RWPE1 (cell line): ENCODE measurements around the gene NRSN2.

Experiments used
- CTCF ChIA-PET: fragments of 350-600 bp; sonication (Branson Sonifier 250); formaldehyde crosslinking; extraction: SDS; loops from one replicate; lab custom pipeline; 2021; lab: Yijun Ruan, JAX
- POLR2A ChIA-PET: fragments of 400-600 bp; formaldehyde crosslinking; extraction: SDS; loops from one replicate; lab custom pipeline; 2020; ENCODE audit warnings: antibody characterized with exemption; ENCODE audit not compliant: low non-redundant PET; lab: Yijun Ruan, JAX
- DNase-seq: peaks from one replicate; pipeline ENCODE4 v3.0.0; 2012; ENCODE audit warnings: low spot score
- H3K27ac ChIP-seq: fragments of 450-650 bp; 2 replicates; pipeline ENCODE4 v1.5.1; 2017
- TF ChIP-seq, protein P1 (sequence below): fragments of 450-650 bp; conservative IDR thresholded peaks from 2 replicates; pipeline ENCODE4 v1.5.1; 2017; ENCODE audit warnings: low read depth, mild to moderate bottlenecking

The NRSN2 gene

DNA sequence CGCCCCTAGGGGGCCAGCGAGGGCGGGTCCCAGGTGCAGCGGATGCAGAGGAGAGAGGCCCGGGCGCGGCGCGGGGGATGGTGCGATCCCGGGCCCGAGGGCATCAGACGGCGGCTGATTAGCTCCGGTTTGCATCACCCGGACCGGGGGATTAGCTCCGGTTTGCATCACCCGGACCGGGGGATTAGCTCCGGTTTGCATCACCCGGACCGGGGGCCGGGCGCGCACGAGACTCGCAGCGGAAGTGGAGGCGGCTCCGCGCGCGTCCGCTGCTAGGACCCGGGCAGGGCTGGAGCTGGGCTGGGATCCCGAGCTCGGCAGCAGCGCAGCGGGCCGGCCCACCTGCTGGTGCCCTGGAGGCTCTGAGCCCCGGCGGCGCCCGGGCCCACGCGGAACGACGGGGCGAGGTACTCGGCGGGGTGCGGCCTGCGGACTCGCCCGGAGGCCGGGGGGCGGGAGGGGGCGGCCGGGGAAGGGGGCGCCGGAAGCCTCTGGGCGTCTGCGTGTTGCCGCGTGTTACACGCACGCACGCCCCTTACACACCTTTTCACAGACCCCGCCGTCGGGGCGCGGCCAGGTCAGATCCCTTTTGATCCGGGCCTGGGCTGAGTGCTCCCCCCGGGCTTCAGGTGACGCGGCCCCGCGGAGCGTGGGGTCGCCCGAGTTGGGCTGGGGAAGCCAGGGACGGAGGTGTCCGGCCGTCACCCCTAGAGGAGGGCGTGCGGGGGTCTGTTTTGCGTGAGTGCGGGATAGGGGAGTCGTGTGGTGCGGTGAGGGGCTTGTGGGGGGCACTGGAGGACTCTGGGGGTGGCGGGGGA, 34.1 kb downstream of the NRSN2 start:
- CTCF ChIA-PET: interaction anchor here (0.7 to 2.3 kb wide), 2 partner anchors 15 to 18 kb away, joined by 4 to 12 read pairs; no protein-coding TSS in a partner anchor
- DNase-seq: peak; percentile 87
- POLR2A ChIA-PET: interaction anchor here (0.6 to 3.5 kb wide), 9 partner anchors 10 to 464 kb away, joined by 3 to 41 read pairs (median 7); no protein-coding TSS in a partner anchor
- TF ChIP-seq, protein P1, sequence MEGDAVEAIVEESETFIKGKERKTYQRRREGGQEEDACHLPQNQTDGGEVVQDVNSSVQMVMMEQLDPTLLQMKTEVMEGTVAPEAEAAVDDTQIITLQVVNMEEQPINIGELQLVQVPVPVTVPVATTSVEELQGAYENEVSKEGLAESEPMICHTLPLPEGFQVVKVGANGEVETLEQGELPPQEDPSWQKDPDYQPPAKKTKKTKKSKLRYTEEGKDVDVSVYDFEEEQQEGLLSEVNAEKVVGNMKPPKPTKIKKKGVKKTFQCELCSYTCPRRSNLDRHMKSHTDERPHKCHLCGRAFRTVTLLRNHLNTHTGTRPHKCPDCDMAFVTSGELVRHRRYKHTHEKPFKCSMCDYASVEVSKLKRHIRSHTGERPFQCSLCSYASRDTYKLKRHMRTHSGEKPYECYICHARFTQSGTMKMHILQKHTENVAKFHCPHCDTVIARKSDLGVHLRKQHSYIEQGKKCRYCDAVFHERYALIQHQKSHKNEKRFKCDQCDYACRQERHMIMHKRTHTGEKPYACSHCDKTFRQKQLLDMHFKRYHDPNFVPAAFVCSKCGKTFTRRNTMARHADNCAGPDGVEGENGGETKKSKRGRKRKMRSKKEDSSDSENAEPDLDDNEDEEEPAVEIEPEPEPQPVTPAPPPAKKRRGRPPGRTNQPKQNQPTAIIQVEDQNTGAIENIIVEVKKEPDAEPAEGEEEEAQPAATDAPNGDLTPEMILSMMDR: no peak
- peak overlapping the region; percentile 99 for H3K27ac ChIP-seq

DNA sequence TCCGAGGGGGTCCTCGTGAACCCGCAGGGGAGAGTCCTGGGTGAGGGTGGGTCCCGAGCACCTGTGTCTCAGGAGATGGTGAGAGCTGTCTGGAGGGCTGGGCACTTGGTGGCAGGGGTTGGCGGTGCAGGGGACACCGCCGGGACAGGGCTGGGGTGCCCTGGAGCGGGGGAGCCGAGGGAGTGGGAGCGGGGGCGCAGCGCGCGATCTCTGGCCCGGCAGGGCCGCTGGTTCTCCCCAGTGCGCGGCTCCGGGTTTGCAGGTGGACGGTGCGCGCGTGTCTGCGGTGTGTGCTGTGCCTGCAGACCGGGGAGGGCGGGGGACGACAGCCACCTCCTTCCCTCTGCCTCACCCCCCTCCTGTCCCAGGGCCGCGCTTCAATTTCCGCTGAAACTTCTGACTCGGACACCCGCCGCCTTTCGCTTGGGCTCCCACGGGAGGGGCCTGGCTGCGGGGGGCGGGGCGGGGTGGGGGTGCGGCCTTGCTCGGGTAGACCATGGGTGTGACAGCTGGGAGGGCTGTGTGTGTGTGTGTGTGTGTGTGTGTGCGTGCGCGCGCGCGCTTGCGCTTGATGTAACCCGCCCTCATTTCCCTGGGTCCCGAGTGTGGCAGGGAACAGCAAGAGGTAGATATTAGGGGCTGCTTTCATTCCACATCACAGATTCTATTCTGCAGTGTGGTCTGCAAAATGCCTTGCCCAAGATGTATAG, 34.8 kb downstream of the NRSN2 start:
- TF ChIP-seq, protein P1: no peak
- DNase-seq: peak; percentile 77
- peak overlapping the region; percentile 99 for H3K27ac ChIP-seq
- ChIA-PET POLR2A (interaction anchor here (0.9 to 1.6 kb wide), 4 partner anchors 10 to 26 kb away, joined by 3 to 12 read pairs (median 4); no protein-coding TSS in a partner anchor), CTCF (interaction anchor here (1.2 to 2.3 kb wide), 2 partner anchors 19 kb away, joined by 12 to 13 read pairs; no protein-coding TSS in a partner anchor)

DNA sequence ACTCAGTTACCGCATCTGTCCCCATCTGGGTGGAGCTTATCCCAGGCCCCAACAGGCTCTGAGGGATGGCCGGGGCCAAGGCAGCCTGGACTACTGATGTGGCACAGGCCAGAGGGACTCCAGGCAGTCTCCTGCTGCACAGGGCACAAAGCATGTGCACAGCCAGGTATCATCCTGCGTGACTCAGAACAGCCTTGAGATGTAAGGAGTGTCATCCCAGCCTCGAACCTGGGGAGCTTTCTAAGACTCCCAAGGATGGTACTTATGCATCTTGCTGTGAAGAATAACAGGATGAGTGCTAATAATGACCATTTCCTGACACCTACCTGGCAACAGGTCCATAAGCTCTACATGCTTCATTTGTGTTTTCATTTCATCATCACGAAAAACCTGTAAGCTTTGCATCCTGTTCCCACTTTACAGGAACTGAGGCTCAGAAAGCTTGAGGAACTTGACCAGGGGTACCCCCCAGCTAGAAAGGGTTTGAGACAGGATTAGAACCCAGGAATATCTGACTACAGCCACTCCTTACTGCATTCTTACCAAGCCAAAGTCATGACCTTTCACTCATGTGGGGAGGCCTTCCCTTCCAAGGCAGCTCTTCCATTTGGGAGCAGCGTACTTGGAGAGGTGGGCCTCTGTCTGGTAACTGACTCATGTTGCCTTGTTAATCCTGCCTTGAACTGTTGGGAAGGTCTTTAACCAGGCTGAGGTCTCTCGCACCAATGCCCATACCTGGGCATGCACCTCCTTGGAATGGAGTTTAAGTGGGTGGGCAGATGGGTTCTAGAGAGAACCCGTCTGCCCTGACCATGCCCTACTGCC, 35.6 kb downstream of the NRSN2 start:
- ChIA-PET CTCF (interaction anchor here (0.5 to 1.2 kb wide), 3 partner anchors 10 to 25 kb away, joined by 5 to 13 read pairs (median 6); no protein-coding TSS in a partner anchor), POLR2A (interaction anchor here (0.9 to 1.6 kb wide), 4 partner anchors 11 to 25 kb away, joined by 3 to 12 read pairs (median 4); no protein-coding TSS in a partner anchor)
- H3K27ac ChIP-seq: peak overlapping the region; percentile 99
- no peak for DNase-seq
- TF ChIP-seq, protein P1: no peak

DNA sequence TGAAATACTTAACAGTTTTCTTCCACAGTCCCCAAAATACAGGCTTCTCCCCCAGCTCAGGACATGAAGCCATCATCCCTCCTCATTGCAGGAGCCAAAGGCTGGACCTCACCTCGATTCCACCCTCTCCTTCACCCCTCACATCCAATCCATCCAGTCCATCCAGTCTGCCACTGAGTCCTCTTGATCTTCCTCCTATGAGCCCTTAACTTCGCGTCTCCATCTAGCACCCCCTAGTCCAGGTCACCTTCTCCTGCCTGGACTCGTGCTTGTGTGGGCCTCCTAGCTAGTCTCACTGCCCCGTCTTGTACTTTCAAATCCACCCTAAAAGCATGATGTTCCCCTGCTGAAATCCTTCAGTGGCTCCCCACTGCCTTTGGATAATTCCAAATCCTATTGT, 37.0 kb downstream of the NRSN2 start:
- peak overlapping the region; percentile 99 for H3K27ac ChIP-seq
- TF ChIP-seq, protein P1: no peak
- CTCF ChIA-PET: interaction anchor here (0.6 to 1.2 kb wide), 3 partner anchors 21 to 160 kb away, joined by 3 to 5 read pairs (median 3); partner anchors contain the start of gene CSNK2A1
- no peak for DNase-seq
- POLR2A ChIA-PET: no interaction called here

DNA sequence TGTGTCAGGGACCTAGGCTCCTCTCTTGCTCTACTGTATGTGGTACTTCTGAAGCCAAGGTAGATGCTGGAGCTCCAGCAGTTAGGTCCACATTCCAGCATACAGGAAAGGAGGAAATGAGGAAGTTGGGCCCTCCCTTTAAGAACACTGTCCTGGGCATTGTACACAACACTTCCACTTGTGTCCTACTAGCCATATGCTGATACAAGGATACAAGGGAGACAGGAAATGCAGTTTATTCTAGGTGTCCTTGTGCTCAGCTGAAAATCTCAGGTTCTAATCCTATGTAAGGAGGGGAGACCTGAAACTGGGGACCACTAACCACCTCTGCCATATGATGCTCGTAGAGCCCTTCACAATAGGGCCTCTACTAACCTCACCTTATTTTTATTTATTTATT, 37.8 kb downstream of the NRSN2 start:
- TF ChIP-seq, protein P1: no peak
- DNase-seq: no peak
- ChIA-PET CTCF (interaction anchor here (1.2 kb wide), 1 partner anchor 22 kb away, joined by 5 read pairs; no protein-coding TSS in a partner anchor), POLR2A (interaction anchor here (1.2 kb wide), 1 partner anchor 13 kb away, joined by 4 read pairs; no protein-coding TSS in a partner anchor)
- H3K27ac ChIP-seq: peak overlapping the region; percentile 99
